H1 (cell line): ENCODE measurements around the gene GAREM2. TPM values are rescaled to one million over a fixed set of nuclear protein-coding genes. Genes with fewer than 3 reads are reported as not detected.

Experiments
- GABPA ChIP-seq: IDR thresholded peaks from 2 replicates; pipeline ENCODE4 v1.6.1; 2011; ENCODE audit warnings: mild to moderate bottlenecking, low read length, moderate library complexity, borderline replicate concordance; ENCODE audit not compliant: insufficient read depth
- polyA plus RNA-seq, 7 experiments: library from polyadenylated mRNA; depleted of rRNA in 3 of 7; stranded (reverse) in 5 of 7; unstranded in 2 of 7; fragments of >200 nt in 5 of 7; fragments of 200-250 nt in 2 of 7; gene quantifications; 1 replicate in 5 of 7; 2 replicates in 1 of 7; 4 replicates in 1 of 7; pipeline versions ENCODE4 v1.2.1 to v1.2.3, GENCODE V29; 2011 to 2013; ENCODE audit warnings: missing spikeins in 2 of 7, mixed read lengths in 2 of 7
- total RNA-seq: library from RNA; stranded (reverse); fragmentation: NEBNext Ultra II Directional; extraction: Animal tissue kit (Norgen Biotek cat#: 25700); gene quantifications from 2 replicates; pipeline ENCODE4 v1.2.1, GENCODE V29; 2021
- TF ChIP-seq, protein P1 (sequence below): IDR thresholded peaks from 2 replicates; pipeline ENCODE4 v1.6.1; 2011; ENCODE audit warnings: low read depth, mild to moderate bottlenecking, low read length; ENCODE audit not compliant: insufficient read depth

The GAREM2 gene
- total and polyA plus RNA-seq, 2 of the 8 experiments (the other 6 are each of a cell fraction or from before 2014, with no cell fraction given), result 19.9 TPM

GRCh38 chr2:26229595-26229994 lies 56.7 kb downstream of the GAREM2 start (continued):
- TF ChIP-seq, protein P1, sequence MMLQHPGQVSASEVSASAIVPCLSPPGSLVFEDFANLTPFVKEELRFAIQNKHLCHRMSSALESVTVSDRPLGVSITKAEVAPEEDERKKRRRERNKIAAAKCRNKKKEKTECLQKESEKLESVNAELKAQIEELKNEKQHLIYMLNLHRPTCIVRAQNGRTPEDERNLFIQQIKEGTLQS, result no peak
- TF ChIP-seq GABPA, result no peak
